Right forelimb (tissue), 1 donor: ENCODE data around the gene OR52D1.

Experiments used
- DNase-seq: peaks from one replicate; pipeline ENCODE4 v3.0.0-alpha.2; 2018

Gene OR52D1

GRCh38 chr11:5514841-5515240 is 26.4 kb downstream of the OR52D1 start:
- DNase-seq, result no peak

- no peak for DNase-seq
Measured at GRCh38 chr11:5516599-5516998, 28.1 kb downstream of the OR52D1 start, which contains the start of gene UBQLNL. TSS of gene UBQLNL (minus strand) at chr11:5516699. CDS start at chr11:5516441, 258 bp downstream.

GRCh38 chr11:5521540-5521939 is 33.1 kb downstream of the OR52D1 start:
- no peak for DNase-seq

- no peak for DNase-seq
Measured at GRCh38 chr11:5522308-5522707, 33.8 kb downstream of the OR52D1 start.

- DNase-seq, result no peak
Measured at GRCh38 chr11:5524756-5525155, 36.3 kb downstream of the OR52D1 start.

- DNase-seq, result no peak
Measured at GRCh38 chr11:5527716-5528115, 39.2 kb downstream of the OR52D1 start.

GRCh38 chr11:5528495-5528894 is 40.0 kb downstream of the OR52D1 start:
- no peak for DNase-seq

GRCh38 chr11:5531053-5531831 is 42.8 kb downstream of the OR52D1 start:
- no peak for DNase-seq

GRCh38 chr11:5534046-5534445 is 45.6 kb downstream of the OR52D1 start:
- DNase-seq, result no peak

- DNase-seq, result no peak
Measured at GRCh38 chr11:5536482-5536881, 48.0 kb downstream of the OR52D1 start.
